Loucy (cell line): Measurements from ENCODE around the gene ADGRL2.

Experiments
- H2AFZ ChIP-seq: fragments of 200-600 bp; sonication (generic); 2 replicates; pipeline ENCODE4 v1.6.0; 2016; ENCODE audit warnings: antibody characterized with exemption, mild to moderate bottlenecking, low read length, moderate library complexity
- H3F3A ChIP-seq: fragments of 200-600 bp; 2 replicates; pipeline ENCODE4 v1.6.0; 2016; ENCODE audit warnings: antibody characterized with exemption, low read depth, mild to moderate bottlenecking
- H3K27me3 ChIP-seq: fragments of 200-600 bp; sonication (generic); 2 replicates; pipeline ENCODE4 v1.6.1; 2014; ENCODE audit warnings: low read length, mild to moderate bottlenecking; ENCODE audit not compliant: insufficient read depth, poor library complexity, severe bottlenecking
- H3K36me3 ChIP-seq: fragments of 200-600 bp; sonication (generic); 2 replicates; pipeline ENCODE4 v1.6.1; 2016; ENCODE audit warnings: low read length; ENCODE audit not compliant: insufficient read depth
- H3K4me1 ChIP-seq: fragments of 200-600 bp; sonication (generic); 2 replicates; pipeline ENCODE4 v1.5.1; 2014; ENCODE audit warnings: low read length, mild to moderate bottlenecking; ENCODE audit not compliant: insufficient read depth, poor library complexity, severe bottlenecking
- H3K4me2 ChIP-seq: fragments of 200-600 bp; sonication (generic); 2 replicates; pipeline ENCODE4 v1.6.0; 2014; ENCODE audit warnings: antibody characterized with exemption, low read length, low read depth, mild to moderate bottlenecking; ENCODE audit not compliant: poor library complexity, severe bottlenecking
- H3K4me3 ChIP-seq: fragments of 200-600 bp; sonication (generic); 2 replicates; pipeline ENCODE4 v1.5.1; 2014; ENCODE audit warnings: low read length, mild to moderate bottlenecking, mixed read lengths; ENCODE audit not compliant: poor library complexity, severe bottlenecking
- H3K79me2 ChIP-seq: fragments of 200-600 bp; sonication (generic); 2 replicates; pipeline ENCODE4 v1.6.1; 2014; ENCODE audit warnings: low read length; ENCODE audit not compliant: insufficient read depth
- H3K9ac ChIP-seq: fragments of 200-600 bp; sonication (generic); 2 replicates; pipeline ENCODE4 v1.6.0; 2014; ENCODE audit warnings: mild to moderate bottlenecking, low read depth, low read length, moderate library complexity; ENCODE audit not compliant: poor library complexity, severe bottlenecking
- H3K9me2 ChIP-seq: fragments of 200-600 bp; sonication (generic); replicated peaks from 2 replicates; pipeline ENCODE4 v1.6.1; 2016; ENCODE audit warnings: low read depth, low read length, mixed read lengths
- H3K9me3 ChIP-seq: fragments of 200-600 bp; sonication (generic); 2 replicates; pipeline ENCODE4 v1.6.1; 2014; ENCODE audit warnings: mild to moderate bottlenecking, antibody characterized with exemption, low read length, low read depth; ENCODE audit not compliant: insufficient read depth
- H4K20me1 ChIP-seq: fragments of 200-600 bp; sonication (generic); 2 replicates; pipeline ENCODE4 v1.6.0; 2014; ENCODE audit warnings: antibody characterized with exemption, low read length, mild to moderate bottlenecking; ENCODE audit not compliant: insufficient read depth, poor library complexity, severe bottlenecking
- CTCF ChIP-seq: fragments of 200-600 bp; sonication (generic); conservative IDR thresholded peaks from 2 replicates; pipeline ENCODE4 v1.5.1; 2014; ENCODE audit warnings: mild to moderate bottlenecking, antibody characterized with exemption, low read length
- EZH2phosphoT487 ChIP-seq: fragments of 200-600 bp; IDR thresholded peaks from 2 replicates; pipeline ENCODE4 v1.6.1; 2018; ENCODE audit warnings: antibody characterized with exemption, mild to moderate bottlenecking, moderate library complexity, borderline replicate concordance

Gene ADGRL2

GRCh38 chr1:81929106-81929505, 128.4 kb downstream of the ADGRL2 start:
- TF ChIP-seq CTCF (no peak), EZH2phosphoT487 (no peak)
- no peaks in the 10 kb centered on the region for H4K20me1 ChIP-seq
- H3K4me3 ChIP-seq: no peak overlapping the region
- H3K79me2 ChIP-seq: no peaks in the 10 kb centered on the region
- no peaks in the 10 kb centered on the region for H3K9me3 ChIP-seq
- no peaks in the 10 kb centered on the region for H3F3A ChIP-seq
- H3K9ac ChIP-seq: no peak overlapping the region
- no peaks in the 10 kb centered on the region for H3K9me2 ChIP-seq
- H2AFZ ChIP-seq: no peak overlapping the region
- H3K4me1 ChIP-seq: no peaks in the 10 kb centered on the region
- H3K27me3 ChIP-seq: no peaks in the 10 kb centered on the region
- no peak overlapping the region for H3K4me2 ChIP-seq
- H3K36me3 ChIP-seq: no peaks in the 10 kb centered on the region

- Histone ChIP-seq H2AFZ (0 out of 2 replicates have a peak overlapping the region, but pooled peaks have one; percentile 10), H3K9me3 (no peaks in the 10 kb centered on the region), H3F3A (no peaks in the 10 kb centered on the region), H3K9me2 (no peaks in the 10 kb centered on the region), H3K27me3 (no peaks in the 10 kb centered on the region), H3K4me2 (no peak overlapping the region), H3K36me3 (no peaks in the 10 kb centered on the region), H3K4me1 (no peaks in the 10 kb centered on the region), H3K79me2 (no peaks in the 10 kb centered on the region), H3K9ac (no peak overlapping the region), H4K20me1 (no peaks in the 10 kb centered on the region), H3K4me3 (no peak overlapping the region)
- TF ChIP-seq CTCF: no peak
- no peak for TF ChIP-seq EZH2phosphoT487
These were observed 136.1 kb downstream of the ADGRL2 start for GRCh38 chr1:81936853-81937252.

GRCh38 chr1:81937791-81938450, 137.2 kb downstream of the ADGRL2 start:
- H3K4me3 ChIP-seq: no peak overlapping the region
- H3K4me2 ChIP-seq: no peak overlapping the region
- no peaks in the 10 kb centered on the region for H3K27me3 ChIP-seq
- no peaks in the 10 kb centered on the region for H3K9me3 ChIP-seq
- H4K20me1 ChIP-seq: no peaks in the 10 kb centered on the region
- H3K9me2 ChIP-seq: no peaks in the 10 kb centered on the region
- no peak overlapping the region for H3K9ac ChIP-seq
- no peak overlapping the region for H2AFZ ChIP-seq
- no peaks in the 10 kb centered on the region for H3K36me3 ChIP-seq
- H3F3A ChIP-seq: no peaks in the 10 kb centered on the region
- TF ChIP-seq EZH2phosphoT487 (no peak), CTCF (no peak)
- H3K79me2 ChIP-seq: no peaks in the 10 kb centered on the region
- H3K4me1 ChIP-seq: no peaks in the 10 kb centered on the region
